HEK293 (cell line): ENCODE data around the gene ASPSCR1.

Experiments used
- CTCF ChIA-PET: fragments of 350-600 bp; formaldehyde crosslinking; extraction: SDS; loops from one replicate; lab custom pipeline; 2021; ENCODE audit warnings: antibody characterized with exemption; lab: Yijun Ruan, JAX
- POLR2A ChIA-PET: fragments of 300-600 bp; formaldehyde crosslinking; extraction: SDS; loops from one replicate; lab custom pipeline; 2020; ENCODE audit warnings: antibody characterized with exemption, inconsistent platforms; lab: Yijun Ruan, JAX
- H3K27ac ChIP-seq: fragments of 200-500 bp; sonication (Bioruptor generic); 2 replicates; pipeline ENCODE4 v1.5.1; 2014; ENCODE audit warnings: low read depth, low read length, control low read depth, inconsistent platforms; ENCODE audit errors: extremely low read depth
- H3K36me3 ChIP-seq, 2 experiments: fragments of 200-500 bp in 1 of 2; sonication (Bioruptor generic) in 1 of 2; 1 replicate in 1 of 2; 2 replicates in 1 of 2; pipeline ENCODE4 v1.5.1; 2014 to 2017; ENCODE audit warnings: inconsistent platforms in 2 of 2, low read length in 2 of 2; ENCODE audit not compliant: control insufficient read depth in 2 of 2, insufficient read depth in 1 of 2
- H3K4me1 ChIP-seq: fragments of 200-500 bp; sonication (Bioruptor generic); 2 replicates; pipeline ENCODE4 v1.5.1; 2014; ENCODE audit warnings: mild to moderate bottlenecking, low read length, inconsistent platforms; ENCODE audit not compliant: control insufficient read depth, insufficient read depth
- H3K4me3 ChIP-seq: 2 replicates; pipeline ENCODE4 v1.5.1; 2011; ENCODE audit warnings: low read depth, mild to moderate bottlenecking, control low read depth, low read length, moderate library complexity
- H3K9me3 ChIP-seq: fragments of 200-500 bp; sonication (Bioruptor generic); 2 replicates; pipeline ENCODE4 v1.5.1; 2014; ENCODE audit warnings: low read depth, low read length, inconsistent platforms; ENCODE audit not compliant: control insufficient read depth, insufficient read depth
- GLIS1 ChIP-seq: fragments of 450-650 bp; formaldehyde crosslinking; IDR thresholded peaks from 2 replicates; pipeline ENCODE4 v1.5.1; 2016; ENCODE audit warnings: missing biosample characterization, missing genetic modification characterization
- KLF1 ChIP-seq: fragments of 450-650 bp; formaldehyde crosslinking; IDR thresholded peaks from 2 replicates; pipeline ENCODE4 v1.5.1; 2016; ENCODE audit warnings: missing biosample characterization, missing genetic modification characterization
- KLF7 ChIP-seq: fragments of 450-650 bp; formaldehyde crosslinking; IDR thresholded peaks from 2 replicates; pipeline ENCODE4 v1.5.1; 2016; ENCODE audit warnings: missing biosample characterization, missing genetic modification characterization, borderline replicate concordance
- MEIS1 ChIP-seq: sonication (generic); formaldehyde crosslinking; IDR thresholded peaks from 2 replicates; pipeline ENCODE4 v1.8.1; 2022; ENCODE audit warnings: missing genetic modification reagents, mild to moderate bottlenecking, borderline replicate concordance
- OSR2 ChIP-seq: fragments of 450-650 bp; formaldehyde crosslinking; IDR thresholded peaks from 2 replicates; pipeline ENCODE4 v1.5.1; 2016; ENCODE audit warnings: missing biosample characterization, missing genetic modification characterization
- PBX3 ChIP-seq: sonication (generic); formaldehyde crosslinking; IDR thresholded peaks from 2 replicates; pipeline ENCODE4 v1.8.1; 2022; ENCODE audit warnings: mild to moderate bottlenecking, moderate library complexity, missing genetic modification reagents
- PRDM1 ChIP-seq: fragments of 450-650 bp; formaldehyde crosslinking; IDR thresholded peaks from 2 replicates; pipeline ENCODE4; 2016; ENCODE audit warnings: missing biosample characterization, missing genetic modification characterization
- SP2 ChIP-seq: fragments of 450-650 bp; formaldehyde crosslinking; IDR thresholded peaks from 2 replicates; pipeline ENCODE4 v1.5.1; 2016; ENCODE audit warnings: missing biosample characterization, missing genetic modification characterization
- ZBTB17 ChIP-seq: fragments of 450-650 bp; formaldehyde crosslinking; IDR thresholded peaks from 2 replicates; pipeline ENCODE4 v1.5.1; 2016; ENCODE audit warnings: missing biosample characterization, missing genetic modification characterization
- ZBTB6 ChIP-seq: fragments of 450-650 bp; formaldehyde crosslinking; IDR thresholded peaks from 2 replicates; pipeline ENCODE4 v1.5.1; 2017; ENCODE audit warnings: missing biosample characterization, missing genetic modification characterization
- ZFP69B ChIP-seq: fragments of 450-650 bp; formaldehyde crosslinking; IDR thresholded peaks from 2 replicates; pipeline ENCODE4 v1.5.1; 2016; ENCODE audit warnings: missing biosample characterization, missing genetic modification characterization
- ZNF133 ChIP-seq: fragments of 450-650 bp; formaldehyde crosslinking; IDR thresholded peaks from 2 replicates; pipeline ENCODE4 v1.5.1; 2016; ENCODE audit warnings: missing biosample characterization, missing genetic modification characterization
- ZNF223 ChIP-seq: fragments of 450-650 bp; formaldehyde crosslinking; IDR thresholded peaks from 2 replicates; pipeline ENCODE4 v1.5.1; 2016; ENCODE audit warnings: missing biosample characterization, missing genetic modification characterization
- ZNF548 ChIP-seq: fragments of 450-650 bp; formaldehyde crosslinking; IDR thresholded peaks from 2 replicates; pipeline ENCODE4 v1.5.1; 2016; ENCODE audit warnings: missing biosample characterization, missing genetic modification characterization
- ZNF600 ChIP-seq: fragments of 450-650 bp; formaldehyde crosslinking; IDR thresholded peaks from 2 replicates; pipeline ENCODE4 v1.5.1; 2016; ENCODE audit warnings: missing biosample characterization, missing genetic modification characterization
- ZNF610 ChIP-seq: fragments of 450-650 bp; formaldehyde crosslinking; IDR thresholded peaks from 2 replicates; pipeline ENCODE4 v1.5.1; 2016; ENCODE audit warnings: missing biosample characterization, missing genetic modification characterization, borderline replicate concordance
- ZNF629 ChIP-seq: fragments of 450-650 bp; formaldehyde crosslinking; IDR thresholded peaks from 2 replicates; pipeline ENCODE4 v1.5.1; 2017; ENCODE audit warnings: missing biosample characterization, missing genetic modification characterization
- ZNF645 ChIP-seq: fragments of 450-650 bp; formaldehyde crosslinking; IDR thresholded peaks from 2 replicates; pipeline ENCODE4; 2016; ENCODE audit warnings: missing biosample characterization, missing genetic modification characterization
- ZSCAN16 ChIP-seq: fragments of 450-650 bp; formaldehyde crosslinking; IDR thresholded peaks from 2 replicates; pipeline ENCODE4 v1.5.1; 2016; ENCODE audit warnings: missing biosample characterization, missing genetic modification characterization
- TF ChIP-seq, protein P1 (sequence below): fragments of 450-650 bp; formaldehyde crosslinking; IDR thresholded peaks from 2 replicates; pipeline ENCODE4 v1.5.1; 2016; ENCODE audit warnings: missing biosample characterization, missing genetic modification characterization
- TF ChIP-seq, protein P2 (sequence below): fragments of 450-650 bp; formaldehyde crosslinking; IDR thresholded peaks from 2 replicates; pipeline ENCODE4 v1.5.1; 2016; ENCODE audit warnings: missing biosample characterization, missing genetic modification characterization
- TF ChIP-seq, protein P3 (sequence below): fragments of 450-650 bp; formaldehyde crosslinking; optimal IDR thresholded peaks from 2 replicates; pipeline ENCODE3; 2016; ENCODE audit warnings: missing biosample characterization, mild to moderate bottlenecking, missing genetic modification characterization

The ASPSCR1 gene

DNA sequence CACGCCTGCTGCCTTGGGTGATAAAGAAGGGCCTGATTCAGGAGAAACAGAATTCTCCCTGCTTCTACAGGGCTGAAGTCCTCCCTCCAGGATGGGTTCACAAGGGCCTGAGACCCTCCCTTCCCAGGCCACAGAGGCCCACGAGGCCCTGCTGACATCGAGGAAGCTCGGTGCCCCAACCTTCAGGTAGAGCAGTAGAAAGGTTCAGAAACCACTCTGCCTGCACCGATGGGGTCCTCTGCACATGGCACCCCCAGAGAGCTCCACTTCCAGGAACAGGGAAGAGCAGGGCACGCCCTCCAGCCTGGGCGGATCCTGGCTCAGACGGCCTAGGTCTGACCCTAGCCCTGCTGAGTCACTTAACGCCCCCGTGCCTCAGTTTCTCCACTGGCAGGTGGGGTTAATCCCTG, 44.5 kb downstream of the ASPSCR1 start:
- H3K4me1 ChIP-seq, result peaks cover 11% of the 10 kb centered on the region
- H3K27ac ChIP-seq, result peak overlapping the region; percentile 88
- TF ChIP-seq ZSCAN16 (tag by site-specific recombination) (no peak), ZNF548 (tag by site-specific recombination) (no peak), GLIS1 (tag by site-specific recombination) (peak; percentile 31; the same call in 1 of the 2 replicates), SP2 (tag by site-specific recombination) (peak; percentile 50), ZNF223 (tag by site-specific recombination) (no peak), ZNF133 (tag by site-specific recombination) (no peak), OSR2 (no peak), KLF7 (tag by site-specific recombination) (0 out of 2 replicates have a peak, but pooled peaks have one; percentile 22), PBX3 (CRISPR knock-in tag) (no peak), KLF1 (tag by site-specific recombination) (peak; percentile 65), ZFP69B (tag by site-specific recombination) (no peak), ZBTB6 (tag by site-specific recombination) (no peak)
- TF ChIP-seq, protein P1, sequence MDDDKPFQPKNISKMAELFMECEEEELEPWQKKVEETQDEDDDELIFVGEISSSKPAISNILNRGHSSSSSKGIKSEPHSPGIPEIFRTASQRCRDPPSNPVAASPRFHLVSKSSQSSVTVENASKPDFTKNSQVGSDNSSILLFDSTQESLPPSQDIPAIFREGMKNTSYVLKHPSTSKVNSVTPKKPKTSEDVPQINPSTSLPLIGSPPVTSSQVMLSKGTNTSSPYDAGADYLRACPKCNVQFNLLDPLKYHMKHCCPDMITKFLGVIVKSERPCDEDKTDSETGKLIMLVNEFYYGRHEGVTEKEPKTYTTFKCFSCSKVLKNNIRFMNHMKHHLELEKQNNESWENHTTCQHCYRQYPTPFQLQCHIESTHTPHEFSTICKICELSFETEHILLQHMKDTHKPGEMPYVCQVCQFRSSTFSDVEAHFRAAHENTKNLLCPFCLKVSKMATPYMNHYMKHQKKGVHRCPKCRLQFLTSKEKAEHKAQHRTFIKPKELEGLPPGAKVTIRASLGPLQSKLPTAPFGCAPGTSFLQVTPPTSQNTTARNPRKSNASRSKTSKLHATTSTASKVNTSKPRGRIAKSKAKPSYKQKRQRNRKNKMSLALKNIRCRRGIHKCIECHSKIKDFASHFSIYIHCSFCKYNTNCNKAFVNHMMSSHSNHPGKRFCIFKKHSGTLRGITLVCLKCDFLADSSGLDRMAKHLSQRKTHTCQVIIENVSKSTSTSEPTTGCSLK (tag by site-specific recombination), result no peak
- TF ChIP-seq, protein P2, sequence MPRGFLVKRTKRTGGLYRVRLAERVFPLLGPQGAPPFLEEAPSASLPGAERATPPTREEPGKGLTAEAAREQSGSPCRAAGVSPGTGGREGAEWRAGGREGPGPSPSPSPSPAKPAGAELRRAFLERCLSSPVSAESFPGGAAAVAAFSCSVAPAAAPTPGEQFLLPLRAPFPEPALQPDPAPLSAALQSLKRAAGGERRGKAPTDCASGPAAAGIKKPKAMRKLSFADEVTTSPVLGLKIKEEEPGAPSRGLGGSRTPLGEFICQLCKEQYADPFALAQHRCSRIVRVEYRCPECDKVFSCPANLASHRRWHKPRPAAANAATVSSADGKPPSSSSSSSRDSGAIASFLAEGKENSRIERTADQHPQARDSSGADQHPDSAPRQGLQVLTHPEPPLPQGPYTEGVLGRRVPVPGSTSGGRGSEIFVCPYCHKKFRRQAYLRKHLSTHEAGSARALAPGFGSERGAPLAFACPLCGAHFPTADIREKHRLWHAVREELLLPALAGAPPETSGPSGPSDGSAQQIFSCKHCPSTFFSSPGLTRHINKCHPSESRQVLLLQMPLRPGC, result 0 out of 2 replicates have a peak, but pooled peaks have one; percentile 4
- POLR2A ChIA-PET, result interaction anchor here (1.0 to 5.1 kb wide), 11 partner anchors 9 to 158 kb away, joined by 3 to 61 read pairs (median 6); partner anchors contain the start of genes DCXR, FASN and RAC3
- H3K9me3 ChIP-seq, result no peaks in the 10 kb centered on the region
- H3K36me3 ChIP-seq, result peaks cover 0 to 42% of the 10 kb centered on the region in 2 experiments; a peak in 2 of 3 replicates
- CTCF ChIA-PET, result interaction anchor here (0.6 to 7.6 kb wide), 18 partner anchors 9 to 270 kb away, joined by 3 to 105 read pairs (median 4); partner anchors contain the start of genes DCXR, NOTUM and RAC3
- peak overlapping the region; percentile 95 for H3K4me3 ChIP-seq

DNA sequence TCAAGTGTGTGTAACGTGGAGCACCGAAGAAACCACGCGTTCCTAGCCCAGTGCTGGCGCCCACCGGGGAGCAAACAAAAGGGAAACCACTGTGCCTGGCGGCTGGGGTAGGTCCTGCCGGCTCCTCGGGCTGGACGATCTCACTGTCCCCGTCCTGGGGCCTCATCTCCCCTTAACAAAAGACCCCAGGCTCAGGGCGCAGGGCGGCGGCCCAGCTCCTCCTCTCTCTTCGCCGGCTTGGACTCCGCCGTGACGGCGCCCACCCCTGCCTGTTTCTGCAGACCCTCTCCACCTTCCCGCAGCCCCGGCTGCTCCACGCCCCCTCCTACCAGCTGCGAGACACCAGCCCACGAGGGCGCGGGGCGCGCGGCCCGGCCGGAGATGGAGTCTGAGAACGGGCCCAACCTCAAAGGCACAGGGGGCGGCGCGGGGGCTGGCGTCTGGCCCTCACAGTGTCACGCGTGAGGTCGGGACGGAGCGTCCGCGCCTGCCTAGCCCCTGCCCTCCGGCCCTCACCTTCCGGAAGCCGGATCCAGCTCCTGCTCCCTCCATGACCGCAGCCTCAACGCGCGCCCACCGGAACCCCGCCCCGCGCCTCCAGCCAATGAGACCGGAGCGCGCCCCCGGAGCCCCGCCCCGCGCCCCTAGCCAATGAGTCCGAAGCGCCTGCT, 45.0 kb downstream of the ASPSCR1 start, which contains the start of gene CENPX:
Gene CENPX, minus strand, starts transcription at position 569 of the 671 bp plus-strand sequence. Its CDS starts 17 bp downstream, at position 552.
- ChIA-PET CTCF (interaction anchor here (0.5 to 7.6 kb wide), 19 partner anchors 8 to 1054 kb away, joined by 3 to 105 read pairs (median 4); partner anchors contain the start of genes DCXR, NOTUM and RAC3), POLR2A (interaction anchor here (0.6 to 5.1 kb wide), 35 partner anchors 8 to 319 kb away, joined by 3 to 61 read pairs (median 5); partner anchors contain the start of genes DCXR, FASN, MCRIP1 and MRPL12)
- H3K36me3 ChIP-seq, result peaks cover 0 to 47% of the 10 kb centered on the region in 2 experiments; a peak in 2 of 3 replicates
- no peaks in the 10 kb centered on the region for H3K9me3 ChIP-seq
- H3K4me1 ChIP-seq, result peaks cover 11% of the 10 kb centered on the region
- H3K4me3 ChIP-seq, result peak within 1 kb of the TSS; percentile 95
- H3K27ac ChIP-seq, result peak within 1 kb of the TSS; percentile 94
- TF ChIP-seq PRDM1, result no peak
- TF ChIP-seq ZBTB17 (tag by site-specific recombination), result peak; percentile 34; the same call in 1 of the 2 replicates
- peak; percentile 51; the same call in 1 of the 2 replicates for TF ChIP-seq ZNF645
- peak; percentile 98 for TF ChIP-seq ZNF600 (tag by site-specific recombination)
- TF ChIP-seq MEIS1 (CRISPR knock-in tag), result no peak
- TF ChIP-seq ZNF629 (tag by site-specific recombination), result peak; percentile 34; the same call in 1 of the 2 replicates
- TF ChIP-seq, protein P3, sequence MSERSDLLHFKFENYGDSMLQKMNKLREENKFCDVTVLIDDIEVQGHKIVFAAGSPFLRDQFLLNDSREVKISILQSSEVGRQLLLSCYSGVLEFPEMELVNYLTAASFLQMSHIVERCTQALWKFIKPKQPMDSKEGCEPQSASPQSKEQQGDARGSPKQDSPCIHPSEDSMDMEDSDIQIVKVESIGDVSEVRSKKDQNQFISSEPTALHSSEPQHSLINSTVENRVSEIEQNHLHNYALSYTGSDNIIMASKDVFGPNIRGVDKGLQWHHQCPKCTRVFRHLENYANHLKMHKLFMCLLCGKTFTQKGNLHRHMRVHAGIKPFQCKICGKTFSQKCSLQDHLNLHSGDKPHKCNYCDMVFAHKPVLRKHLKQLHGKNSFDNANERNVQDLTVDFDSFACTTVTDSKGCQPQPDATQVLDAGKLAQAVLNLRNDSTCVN (tag by site-specific recombination), result peak; percentile 93
- TF ChIP-seq ZNF610 (tag by site-specific recombination), result 0 out of 2 replicates have a peak, but pooled peaks have one; percentile 45
- peak; percentile 82; the same call in 1 of the 2 replicates for TF ChIP-seq PBX3 (CRISPR knock-in tag)
- no peak for TF ChIP-seq ZFP69B (tag by site-specific recombination)
